ENCODE results near the gene SETD7. TPM values are rescaled to one million over a fixed set of nuclear protein-coding genes. Genes with fewer than 3 reads are reported as not detected.

SETD7 gene
- total and polyA plus RNA-seq, 8 donors = 9.7 to 96.9 (median 31.5) TPM

- no peak for TF ChIP-seq CTCF (IDR thresholded peaks at IDR 0.05)
- TF ChIP-seq POLR2A (IDR thresholded peaks at IDR 0.05) = no peak
- TF ChIP-seq POLR2AphosphoS5 (IDR thresholded peaks at IDR 0.05) = no peak
- no peak for TF ChIP-seq EP300 (IDR thresholded peaks at IDR 0.05)
- 34 to 45% (median 38%) methylated on average over 2 of the region's 2 CpGs for WGBS, 5 donors
- no peaks in the 10 kb centered on the region for H3K27me3 ChIP-seq
- no peak for DNase-seq
- H3K4me1 ChIP-seq = peaks cover 0 to 22% (median 10%) of the 10 kb centered on the region in 4 donors
- no peak overlapping the region for H3K27ac ChIP-seq
- peaks cover 21 to 87% (median 72%) of the 10 kb centered on the region in 4 donors for H3K36me3 ChIP-seq
- no peak overlapping the region for H3K4me3 ChIP-seq
- no peaks in the 10 kb centered on the region for H3K9me3 ChIP-seq
- intact Hi-C loops (cut with DNase I; ENCODE audit: low total_unique reads) = no loop called here
Observed at GRCh38 chr4:139525414-139525813, 30.6 kb downstream of the SETD7 start.

- no peak for DNase-seq
- peaks cover 23 to 100% (median 84%) of the 10 kb centered on the region in 4 donors for H3K36me3 ChIP-seq
- intact Hi-C loops (cut with DNase I; ENCODE audit: low total_unique reads) = no loop called here
- H3K27ac ChIP-seq = peak overlapping the region in 2 of 5 donors; percentile 5
- 75 to 85% (median 83%) methylated on average over 4 of the region's 4 CpGs for WGBS, 5 donors
- H3K9me3 ChIP-seq = no peaks in the 10 kb centered on the region
- TF ChIP-seq POLR2A (IDR thresholded peaks at IDR 0.05) (no peak), POLR2AphosphoS5 (IDR thresholded peaks at IDR 0.05) (no peak), CTCF (IDR thresholded peaks at IDR 0.05) (no peak), EP300 (IDR thresholded peaks at IDR 0.05) (no peak)
- no peaks in the 10 kb centered on the region for H3K27me3 ChIP-seq
- peaks cover 0 to 22% (median 6%) of the 10 kb centered on the region in 4 donors for H3K4me1 ChIP-seq
- no peak overlapping the region for H3K4me3 ChIP-seq
Observed at GRCh38 chr4:139524062-139524631, 31.9 kb downstream of the SETD7 start.

- Histone ChIP-seq H3K4me1 (peaks cover 0 to 22% (median 4%) of the 10 kb centered on the region in 4 donors), H3K27ac (no peak overlapping the region), H3K27me3 (no peaks in the 10 kb centered on the region), H3K4me3 (no peak overlapping the region), H3K36me3 (peaks cover 31 to 100% (median 85%) of the 10 kb centered on the region in 4 donors), H3K9me3 (no peaks in the 10 kb centered on the region)
- intact Hi-C loops (cut with DNase I; ENCODE audit: low total_unique reads) = no loop called here
- 65 to 88% (median 82%) methylated on average over 1 of the region's 1 CpG for WGBS, 5 donors
- DNase-seq = peak; percentile 29 to 30
- TF ChIP-seq EP300 (IDR thresholded peaks at IDR 0.05) = no peak
- TF ChIP-seq CTCF (IDR thresholded peaks at IDR 0.05) = no peak
- no peak for TF ChIP-seq POLR2AphosphoS5 (IDR thresholded peaks at IDR 0.05)
Observed at GRCh38 chr4:139523076-139523475, 32.9 kb downstream of the SETD7 start.

GRCh38 chr4:139522457-139522856, 33.6 kb downstream of the SETD7 start:
- WGBS, 5 donors = 73 to 82% (median 75%) methylated on average over 4 of the region's 4 CpGs
- no peak for TF ChIP-seq POLR2A (IDR thresholded peaks at IDR 0.05)
- no peak for TF ChIP-seq POLR2AphosphoS5 (IDR thresholded peaks at IDR 0.05)
- no peak for TF ChIP-seq CTCF (IDR thresholded peaks at IDR 0.05)
- TF ChIP-seq EP300 (IDR thresholded peaks at IDR 0.05) = no peak

More at GRCh38 chr4:139522457-139522856, 33.6 kb downstream of the SETD7 start:
- H3K9me3 ChIP-seq = no peaks in the 10 kb centered on the region
- peaks cover 0 to 22% (median 4%) of the 10 kb centered on the region in 4 donors for H3K4me1 ChIP-seq
- intact Hi-C loops (cut with DNase I; ENCODE audit: low total_unique reads) = no loop called here
- peaks cover 37 to 100% (median 86%) of the 10 kb centered on the region in 4 donors for H3K36me3 ChIP-seq
- DNase-seq = no peak
- H3K27ac ChIP-seq = no peak overlapping the region
- no peaks in the 10 kb centered on the region for H3K27me3 ChIP-seq
- no peak overlapping the region for H3K4me3 ChIP-seq

Data from stomach (tissue), 9 donors.